ENCODE results near the gene FAF1. TPM values are rescaled to one million over a fixed set of nuclear protein-coding genes. Genes with fewer than 3 reads are reported as not detected.
A peak's percentile ranks its signal among the peaks of the same experiment; 100 is the strongest.

The FAF1 gene
- 63.9 and 65.9 TPM in 2 replicates for total RNA-seq (2021; fragmentation: NEBNext Ultra II Directional; extraction: Animal tissue kit (Norgen Biotek cat#: 25700))
- polyA plus RNA-seq (2011; rRNA removed) = 5.9 and 10.8 TPM in 2 replicates
- polyA plus RNA-seq (2011; cell fraction: cytosol; rRNA removed) = 16.2 TPM
- polyA plus RNA-seq (2011; cell fraction: nucleus; rRNA removed) = 4.7 TPM
- 41.9 to 60.7 TPM (median 46.5 TPM) in 4 replicates for polyA plus RNA-seq (2012, experiment 1 of 2)
- 7.3 TPM for polyA plus RNA-seq (2012, experiment 2 of 2)
- polyA plus RNA-seq (2013, experiment 1 of 2) = 21.9 TPM
- polyA plus RNA-seq (2013, experiment 2 of 2) = 23.1 TPM
- 44.3 and 62.3 TPM in 2 replicates for polyA minus RNA-seq (2011; rRNA and poly(A)+ RNA removed)
- 19.8 TPM for polyA minus RNA-seq (2011; cell fraction: cytosol; rRNA and poly(A)+ RNA removed)
- polyA minus RNA-seq (2011; cell fraction: nucleus; rRNA and poly(A)+ RNA removed) = 54.6 TPM
- long read RNA-seq, experiment 1, full-length matches to known transcripts = 5 of 39 reads
- long read RNA-seq, experiment 1, partial matches to known transcripts = 29 of 39 reads
- long read RNA-seq, experiment 1, other reads (novel, unspliced or antisense) = 5 of 39 reads
- long read RNA-seq, experiment 2, full-length matches to known transcripts = 1 of 4 reads
- long read RNA-seq, experiment 2, partial matches to known transcripts = 3 of 4 reads
- long read RNA-seq, experiment 2, other reads (novel, unspliced or antisense) = 0 of 4 reads

DNA sequence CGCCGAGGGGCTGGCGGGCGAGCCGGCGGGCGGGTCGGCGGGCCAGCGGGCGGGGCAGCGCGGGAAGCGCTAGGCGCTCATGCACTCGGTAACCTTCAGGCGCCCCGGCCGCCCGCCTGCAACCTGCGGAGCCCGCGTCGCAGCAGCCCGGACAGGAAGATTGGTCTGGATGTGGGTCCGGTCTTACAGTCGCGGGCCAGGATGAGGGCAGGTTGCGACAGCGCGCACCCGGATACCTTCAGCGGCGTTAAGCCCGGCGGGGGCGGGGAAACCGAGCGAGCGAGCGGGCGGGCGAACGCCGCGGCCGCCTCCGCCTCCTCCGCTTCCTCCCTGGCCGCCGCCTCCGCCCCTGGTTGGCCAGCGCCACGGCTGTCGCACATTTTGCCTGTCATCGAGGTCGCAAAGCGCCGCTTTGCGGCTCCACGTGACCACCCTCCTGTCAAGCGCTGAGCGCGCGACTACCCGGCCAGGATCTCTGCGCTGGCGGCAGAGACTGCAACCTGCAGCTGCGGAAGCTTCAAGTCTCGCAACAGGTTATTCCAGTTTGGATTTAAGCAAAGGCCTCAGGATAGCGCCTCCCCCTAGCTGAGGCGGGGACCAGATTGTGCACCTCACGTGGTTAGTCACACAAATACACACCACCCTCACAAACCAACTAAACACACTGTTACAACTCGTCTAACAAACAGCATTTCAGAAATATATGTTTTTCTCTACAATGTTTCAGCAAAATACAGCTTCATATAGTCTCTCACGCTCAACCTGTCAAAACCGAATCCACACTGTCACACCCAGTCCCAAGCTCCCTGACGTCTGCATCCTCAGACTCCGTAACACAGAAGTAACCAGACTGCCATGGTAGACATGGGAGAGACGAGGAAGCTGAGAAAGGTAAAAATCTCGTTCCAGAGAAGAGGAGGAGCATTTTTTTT, at the start of gene FAF1:
TSS of gene FAF1 (minus strand) at position 355 of the 932 bp plus-strand sequence. CDS start 456 bp downstream, outside the sequence.
- H3K79me2 ChIP-seq (ENCODE audit: control insufficient read depth in 1 of 2, insufficient read depth in 2 of 2, low read length in 2 of 2) = peaks cover 3 to 37% of the 10 kb centered on the region in 2 experiments; a peak in 3 of 4 replicates
- WGBS, 2 experiments (ENCODE audit: extremely low coverage in 1 of 2, insufficient coverage in 1 of 2, insufficient read length in 1 of 2, insufficient replicate concordance in 2 of 2, low coverage in 1 of 2, low lambda C conversion rate in 2 of 2, missing lambda C conversion rate in 1 of 2) = 2% methylated on average over 45 of the region's 80 CpGs; no CpG with 5 or more reads in 1 of the 2 experiments
- TF ChIP-seq EGR1 (IDR thresholded peaks at IDR 0.05; ENCODE audit: borderline replicate concordance, low read depth, low read length) (no peak), FOSL1 (IDR thresholded peaks at IDR 0.05; ENCODE audit: insufficient read depth, low read depth, low read length) (0 out of 2 replicates have a peak, but pooled peaks have one; percentile 40), MAFK (IDR thresholded peaks at IDR 0.05; ENCODE audit: low read depth, low read length) (no peak; the same call in 1 of the 2 replicates), GTF2F1 (IDR thresholded peaks at IDR 0.05; ENCODE audit: borderline replicate concordance, low read depth, low read length) (no peak), CEBPB (IDR thresholded peaks at IDR 0.05; ENCODE audit: low read depth, low read length) (0 out of 2 replicates have a peak, but pooled peaks have one; percentile 1), CHD1 (IDR thresholded peaks at IDR 0.05; ENCODE audit: low read depth, low read length) (no peak)

More for the DNA sequence above, at the start of gene FAF1:
- Histone ChIP-seq H2BK15ac (ENCODE audit: low read length) (no peak within 1 kb of the TSS), H3K14ac (ENCODE audit: insufficient read length) (no peak within 1 kb of the TSS), H3K56ac (replicated peaks; ENCODE audit: insufficient read length, low read depth, low read length) (peak within 1 kb of the TSS; percentile 82), H2BK120ac (replicated peaks; ENCODE audit: low read depth, low read length) (peak within 1 kb of the TSS; percentile 28), H2BK20ac (ENCODE audit: low read length) (no peak within 1 kb of the TSS), H4K5ac (ENCODE audit: insufficient read length, low read depth, low read length) (peak within 1 kb of the TSS; percentile 94), H2AK5ac (ENCODE audit: low read depth, low read length) (no peak within 1 kb of the TSS), H2BK12ac (ENCODE audit: low read depth, low read length) (0 out of 2 replicates have a peak within 1 kb of the TSS, but pooled peaks have one; percentile 75), H3K23me2 (ENCODE audit: low read depth, low read length) (peaks cover 11% of the 10 kb centered on the region), H4K8ac (ENCODE audit: extremely low read depth, insufficient read depth, low read length) (peak within 1 kb of the TSS; percentile 84; the same call in 1 of the 2 replicates), H3K27me3 (replicated peaks in 1 of 4; ENCODE audit: control insufficient read depth in 3 of 4, extremely low read depth in 1 of 4, insufficient read depth in 3 of 4, low read length in 3 of 4) (peaks cover 0 to 3% (median 1%) of the 10 kb centered on the region in 4 experiments; a peak in 2 of 7 replicates), H3K4me1 (replicated peaks in 1 of 4; ENCODE audit: control insufficient read depth in 3 of 4, insufficient read depth in 4 of 4, low read length in 3 of 4) (peaks cover 0 to 3% (median 0%) of the 10 kb centered on the region in 4 experiments; a peak in 2 of 7 replicates), H3K36me3 (ENCODE audit: control insufficient read depth in 2 of 4, insufficient read depth in 4 of 4, low read length in 3 of 4) (no peaks in the 10 kb centered on the region), H2AFZ (ENCODE audit: low read length) (peak within 1 kb of the TSS; percentile 85), H3K18ac (ENCODE audit: extremely low read depth, low read length) (peak within 1 kb of the TSS; percentile 87; the same call in 1 of the 2 replicates), H3K9ac (replicated peaks in 1 of 4; ENCODE audit: extremely low read depth in 1 of 4, low read depth in 3 of 4, low read length in 3 of 4) (peak within 1 kb of the TSS; percentile 76 to 96 (median 86)), H3K4ac (replicated peaks; ENCODE audit: insufficient read length, low read depth, low read length) (no peak within 1 kb of the TSS), H2BK5ac (ENCODE audit: low read depth, low read length) (peak within 1 kb of the TSS; percentile 78; the same call in 1 of the 2 replicates), H3K79me1 (ENCODE audit: low read depth, low read length) (peaks cover 4% of the 10 kb centered on the region; the same call in 1 of the 2 replicates), H3K27ac (ENCODE audit: low read depth, low read length) (peak within 1 kb of the TSS; percentile 70; the same call in 1 of the 2 replicates), H4K91ac (replicated peaks; ENCODE audit: insufficient read length, low read length) (no peak within 1 kb of the TSS), H4K20me1 (replicated peaks in 1 of 2; ENCODE audit: control insufficient read depth in 1 of 2, insufficient read depth in 2 of 2, low read length in 2 of 2) (no peaks in the 10 kb centered on the region), H3K4me3 (ENCODE audit: extremely low read depth in 1 of 4, insufficient read depth in 2 of 4, low read depth in 3 of 4, low read length in 4 of 4) (peak within 1 kb of the TSS; percentile 89 to 100 (median 94)), H3K4me2 (ENCODE audit: insufficient read depth in 1 of 2, low read depth in 2 of 2, low read length in 2 of 2) (peak within 1 kb of the TSS; percentile 77 to 88), H3K23ac (ENCODE audit: insufficient read length) (no peak within 1 kb of the TSS), H3K9me3 (ENCODE audit: insufficient read depth in 2 of 2, low read depth in 1 of 2, low read length in 1 of 2) (no peaks in the 10 kb centered on the region)
- ChIA-PET POLR2A (ENCODE audit: partially characterized antibody) (interaction anchor here (1.2 to 1.7 kb wide), 6 partner anchors 8 to 229 kb away, joined by 3 to 7 read pairs (median 4); partner anchors contain the start of gene CDKN2C), CTCF (ENCODE audit: partially characterized antibody) (interaction anchor here (0.7 to 2.1 kb wide), 14 partner anchors 8 to 591 kb away, joined by 3 to 13 read pairs (median 4); partner anchors contain the start of gene CDKN2C)
- DNase-seq (ENCODE audit: low read depth in 1 of 2, low spot score in 2 of 2) (peak; percentile 97 to 98), FAIRE-seq (peak; percentile 93)

Measured in H1 (cell line).